SK-N-SH (cell line): Measurements from ENCODE around the gene CXCL17. TPM values are rescaled to one million over a fixed set of nuclear protein-coding genes. Genes with fewer than 3 reads are reported as not detected.

Experiments used
- CTCF ChIA-PET: fragments of 300-600, 350-600 bp; formaldehyde crosslinking; extraction: SDS; loops from one replicate; lab custom pipeline; 2021; lab: Yijun Ruan, JAX
- POLR2A ChIA-PET: fragments of 350-600 bp; sonication (Branson Sonifier 250); formaldehyde crosslinking; extraction: SDS; loops from one replicate; lab custom pipeline; 2020; ENCODE audit warnings: antibody characterized with exemption, inconsistent platforms; lab: Yijun Ruan, JAX
- DNase-seq: peaks from one replicate; pipeline ENCODE4 v3.0.0; 2012
- H2AFZ ChIP-seq: fragments of 200-600 bp; sonication (generic); 2 replicates; pipeline ENCODE4 v1.8.1; 2016; ENCODE audit warnings: antibody characterized with exemption, mild to moderate bottlenecking, low read depth
- H3F3A ChIP-seq: fragments of 200-600 bp; sonication (generic); replicated peaks from 2 replicates; pipeline ENCODE3; 2016; ENCODE audit warnings: antibody characterized with exemption, mild to moderate bottlenecking; ENCODE audit not compliant: insufficient read depth
- H3K27ac ChIP-seq, 2 experiments: fragments of 200-500 bp in 1 of 2; fragments of 200-600 bp in 1 of 2; sonication (Bioruptor generic) in 1 of 2; sonication (generic), shearing (Covaris generic) in 1 of 2; 2 replicates each; pipeline versions ENCODE4 v1.5.1 to v1.6.1; 2014 to 2016; ENCODE audit warnings: low read depth in 2 of 2, inconsistent platforms in 1 of 2, low read length in 1 of 2, mild to moderate bottlenecking in 1 of 2, mixed read lengths in 1 of 2
- H3K27me3 ChIP-seq: fragments of 200-600 bp; sonication (generic), shearing (Covaris generic); 2 replicates; pipeline ENCODE4 v1.6.1; 2016; ENCODE audit warnings: mixed run types; ENCODE audit not compliant: insufficient read depth
- H3K36me3 ChIP-seq, 2 experiments: fragments of 200-500 bp in 1 of 2; fragments of 200-600 bp in 1 of 2; sonication (Bioruptor generic) in 1 of 2; sonication (generic) in 1 of 2; replicated peaks in 1 of 2; 2 replicates each; pipeline versions ENCODE3 to v1.5.1; 2014 to 2016; ENCODE audit warnings: low read length in 1 of 2, mild to moderate bottlenecking in 1 of 2; ENCODE audit not compliant: insufficient read depth in 2 of 2, control insufficient read depth in 1 of 2
- H3K4me1 ChIP-seq, 2 experiments: fragments of 200-500 bp in 1 of 2; fragments of 200-600 bp in 1 of 2; sonication (Bioruptor generic) in 1 of 2; sonication (generic), shearing (Covaris generic) in 1 of 2; 2 replicates each; pipeline versions ENCODE4 v1.5.1 to v1.6.1; 2014 to 2016; ENCODE audit warnings: low read depth in 1 of 2, low read length in 1 of 2, mixed run types in 1 of 2; ENCODE audit not compliant: insufficient read depth in 2 of 2, control insufficient read depth in 1 of 2
- H3K4me2 ChIP-seq: fragments of 200-600 bp; sonication (generic), shearing (Covaris generic); 2 replicates; pipeline ENCODE4 v1.6.1; 2017; ENCODE audit warnings: mixed run types
- H3K4me3 ChIP-seq, 2 experiments: fragments of 200-500 bp in 1 of 2; fragments of 200-600 bp in 1 of 2; sonication (Bioruptor generic) in 1 of 2; sonication (generic), shearing (Covaris generic) in 1 of 2; 2 replicates each; pipeline versions ENCODE4 v1.5.1 to v1.8.1; 2014 to 2016; ENCODE audit warnings: low read depth in 2 of 2, inconsistent platforms in 1 of 2, low read length in 1 of 2, mild to moderate bottlenecking in 1 of 2, mixed read lengths in 1 of 2, moderate library complexity in 1 of 2
- H3K79me2 ChIP-seq: fragments of 200-600 bp; sonication (generic); 2 replicates; pipeline ENCODE4 v1.8.1; 2017; ENCODE audit warnings: mild to moderate bottlenecking; ENCODE audit not compliant: insufficient read depth
- H3K9ac ChIP-seq: fragments of 200-600 bp; sonication (generic); 2 replicates; pipeline ENCODE4 v1.6.1; 2017; ENCODE audit warnings: mixed run types
- H3K9me2 ChIP-seq: fragments of 200-600 bp; sonication (generic); 2 replicates; pipeline ENCODE4 v1.6.1; 2017; ENCODE audit warnings: mixed run types
- H3K9me3 ChIP-seq: fragments of 200-600 bp; sonication (generic); 2 replicates; pipeline ENCODE4 v1.6.1; 2017; ENCODE audit warnings: mixed run types, mild to moderate bottlenecking, moderate library complexity
- H4K20me1 ChIP-seq: fragments of 200-600 bp; sonication (generic); 2 replicates; pipeline ENCODE4 v1.6.1; 2017; ENCODE audit warnings: mild to moderate bottlenecking, mixed run types; ENCODE audit not compliant: insufficient read depth
- CHD2 ChIP-seq: fragments of 150-350 bp; IDR thresholded peaks from 2 replicates; pipeline ENCODE4 v1.6.1; 2018; ENCODE audit warnings: low read length; ENCODE audit not compliant: partially characterized antibody
- ELF1 ChIP-seq: IDR thresholded peaks from 2 replicates; pipeline ENCODE4 v1.4.0; 2012
- FOXJ3 ChIP-seq: sonication (generic); formaldehyde crosslinking; IDR thresholded peaks from 2 replicates; pipeline ENCODE4 v1.5.1; 2020; ENCODE audit warnings: mild to moderate bottlenecking, missing genetic modification reagents
- FOXM1 ChIP-seq: IDR thresholded peaks from 2 replicates; pipeline ENCODE4 v1.4.0; 2012; ENCODE audit warnings: low read depth, mild to moderate bottlenecking
- GATA2 ChIP-seq: sonication (generic); formaldehyde crosslinking; IDR thresholded peaks from 2 replicates; pipeline ENCODE4 v1.5.0; 2020; ENCODE audit warnings: mild to moderate bottlenecking, missing genetic modification reagents
- MEF2A ChIP-seq: IDR thresholded peaks from 2 replicates; pipeline ENCODE4 v1.4.0; 2012; ENCODE audit warnings: low read depth, borderline replicate concordance
- MXI1 ChIP-seq: IDR thresholded peaks from 2 replicates; pipeline ENCODE4 v1.6.1; 2012; ENCODE audit warnings: mild to moderate bottlenecking, low read depth, low read length, improper control_type of control experiment
- NFIC ChIP-seq: IDR thresholded peaks from 2 replicates; pipeline ENCODE4 v1.4.0; 2012; ENCODE audit warnings: borderline replicate concordance
- NRF1 ChIP-seq: IDR thresholded peaks from 2 replicates; pipeline ENCODE4 v1.6.1; 2012; ENCODE audit warnings: low read depth, mild to moderate bottlenecking, low read length
- RAD21 ChIP-seq: IDR thresholded peaks from 2 replicates; pipeline ENCODE4 v1.6.1; 2012; ENCODE audit warnings: mild to moderate bottlenecking, low read length
- SIN3A ChIP-seq: IDR thresholded peaks from 2 replicates; pipeline ENCODE4 v1.6.1; 2012; ENCODE audit warnings: low read depth, mild to moderate bottlenecking, low read length, moderate library complexity, borderline replicate concordance
- TEAD4 ChIP-seq: IDR thresholded peaks from 2 replicates; pipeline ENCODE4 v1.4.0; 2012; ENCODE audit warnings: mild to moderate bottlenecking, borderline replicate concordance; ENCODE audit not compliant: insufficient read depth
- WGBS: methylation state at CpG from one replicate; pipeline ENCODE4 v1.1.6; 2017; ENCODE audit warnings: low lambda C conversion rate; 5-methylcytosine and 5-hydroxymethylcytosine counted together
- polyA plus RNA-seq, 3 experiments: library from polyadenylated mRNA; depleted of rRNA; stranded (reverse); fragments of >200 nt; gene quantifications; 2 replicates each; pipeline ENCODE4 v1.2.3, GENCODE V29; 2012
- TF ChIP-seq, protein P1 (sequence below): IDR thresholded peaks from 2 replicates; pipeline ENCODE4 v1.4.0; 2012; ENCODE audit warnings: low read depth
- TF ChIP-seq, protein P2 (sequence below): IDR thresholded peaks from 2 replicates; pipeline ENCODE4; 2012

CXCL17 gene, protein sequence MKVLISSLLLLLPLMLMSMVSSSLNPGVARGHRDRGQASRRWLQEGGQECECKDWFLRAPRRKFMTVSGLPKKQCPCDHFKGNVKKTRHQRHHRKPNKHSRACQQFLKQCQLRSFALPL
- not detected in 2 replicates for polyA plus RNA-seq (2012; rRNA removed)
- not detected in 2 replicates for polyA plus RNA-seq (2012; cell fraction: cytosol; rRNA removed)
- polyA plus RNA-seq (2012; cell fraction: nucleus; rRNA removed): not detected in 2 replicates

DNA sequence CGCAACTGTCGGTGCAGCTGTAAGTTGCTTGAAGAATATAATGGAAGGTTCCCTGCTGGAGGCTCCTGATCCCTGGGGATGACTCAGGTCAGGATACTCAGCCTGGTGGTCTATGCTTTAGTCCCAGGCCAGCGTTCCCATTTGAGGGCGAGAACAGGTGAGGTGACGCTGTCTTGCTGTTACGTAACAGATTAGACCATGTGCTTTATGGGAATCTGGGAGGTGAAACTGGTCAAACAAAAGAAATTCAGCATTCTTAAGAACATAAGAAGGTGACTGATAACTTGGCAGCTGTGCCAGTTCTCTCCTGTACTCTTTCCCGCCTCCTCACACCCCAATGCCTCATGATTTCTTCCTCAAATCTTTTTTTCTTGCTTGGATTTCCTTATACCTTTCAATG lies at the start of gene CXCL17:
Gene CXCL17, minus strand, starts transcription at position 114 of the 400 bp plus-strand sequence. CDS start 114 bp downstream, outside the sequence.
- Histone ChIP-seq H3K4me2 (no peak within 1 kb of the TSS), H3K36me3 (no peaks in the 10 kb centered on the region), H3K79me2 (no peaks in the 10 kb centered on the region), H4K20me1 (no peaks in the 10 kb centered on the region), H3K9me2 (no peaks in the 10 kb centered on the region), H3K4me1 (no peaks in the 10 kb centered on the region), H3K27me3 (no peaks in the 10 kb centered on the region), H3K27ac (no peak within 1 kb of the TSS), H3K9me3 (no peaks in the 10 kb centered on the region), H3F3A (no peaks in the 10 kb centered on the region), H2AFZ (no peak within 1 kb of the TSS), H3K9ac (no peak within 1 kb of the TSS), H3K4me3 (no peak within 1 kb of the TSS)
- no peak for DNase-seq
- 87% methylated on average over 7 of the region's 7 CpGs for WGBS
- POLR2A ChIA-PET: no interaction called here
- TF ChIP-seq FOXJ3 (CRISPR knock-in tag) (no peak), CHD2 (no peak), MEF2A (no peak), GATA2 (CRISPR knock-in tag) (no peak)
- CTCF ChIA-PET: interaction anchor here (2.6 to 3.4 kb wide), 3 partner anchors 9 to 99 kb away, joined by 7 to 43 read pairs (median 24); partner anchors contain the start of gene CEACAM1

DNA sequence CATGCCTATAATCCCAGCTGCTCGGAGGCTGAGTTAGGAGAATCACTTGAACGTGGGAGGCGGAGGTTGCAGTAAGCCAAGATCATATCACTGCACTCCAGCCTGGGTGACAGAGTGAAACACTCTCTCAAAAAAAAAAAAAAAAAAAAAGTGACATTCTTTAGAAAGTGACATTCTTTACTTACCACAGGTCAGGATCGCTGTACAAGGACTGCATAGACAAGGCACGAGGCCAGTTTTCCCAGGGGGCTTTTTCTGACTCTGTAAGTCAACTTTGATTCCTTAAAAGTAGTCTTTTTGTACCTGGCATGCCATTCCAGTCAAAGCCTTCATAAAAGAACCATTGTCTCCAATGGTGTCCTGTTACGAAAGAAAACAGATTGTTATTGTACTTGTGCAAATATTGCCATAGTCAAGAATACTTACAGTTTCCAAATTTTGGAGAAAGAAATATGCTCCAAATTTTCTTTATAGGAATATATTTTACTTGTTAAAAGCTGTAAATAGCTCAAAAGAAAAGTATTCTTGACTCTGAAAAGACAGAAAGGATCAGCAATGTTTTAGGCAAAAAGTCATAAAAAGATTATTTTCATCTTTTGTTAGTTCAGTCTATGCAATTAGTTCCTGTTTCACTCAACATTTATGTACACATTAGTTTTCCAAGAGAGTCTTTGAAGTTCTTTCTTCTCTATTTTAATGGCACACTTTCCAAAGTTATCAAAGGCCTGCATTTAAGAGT lies 46.2 kb upstream of the CXCL17 start:
- H2AFZ ChIP-seq: no peak overlapping the region
- DNase-seq: no peak
- POLR2A ChIA-PET: no interaction called here
- H3K79me2 ChIP-seq: no peaks in the 10 kb centered on the region
- CTCF ChIA-PET: interaction anchor here (1.2 kb wide), 1 partner anchor 45 kb away, joined by 4 read pairs; no protein-coding TSS in a partner anchor
- no peaks in the 10 kb centered on the region for H4K20me1 ChIP-seq
- H3K36me3 ChIP-seq: no peaks in the 10 kb centered on the region
- no peak overlapping the region for H3K9ac ChIP-seq
- H3F3A ChIP-seq: no peaks in the 10 kb centered on the region
- no peaks in the 10 kb centered on the region for H3K9me2 ChIP-seq
- no peak overlapping the region for H3K27ac ChIP-seq
- no peak overlapping the region for H3K4me3 ChIP-seq
- WGBS: 81% methylated on average over 6 of the region's 6 CpGs
- no peaks in the 10 kb centered on the region for H3K27me3 ChIP-seq
- no peaks in the 10 kb centered on the region for H3K9me3 ChIP-seq
- H3K4me1 ChIP-seq: no peaks in the 10 kb centered on the region
- TF ChIP-seq GATA2 (CRISPR knock-in tag) (no peak), NFIC (no peak), NRF1 (no peak), FOXM1 (no peak), FOXJ3 (CRISPR knock-in tag) (no peak), CHD2 (no peak), TEAD4 (no peak), RAD21 (no peak), SIN3A (no peak), MXI1 (no peak), ELF1 (no peak)
- TF ChIP-seq, protein P1, sequence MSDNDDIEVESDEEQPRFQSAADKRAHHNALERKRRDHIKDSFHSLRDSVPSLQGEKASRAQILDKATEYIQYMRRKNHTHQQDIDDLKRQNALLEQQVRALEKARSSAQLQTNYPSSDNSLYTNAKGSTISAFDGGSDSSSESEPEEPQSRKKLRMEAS: no peak
- TF ChIP-seq, protein P2, sequence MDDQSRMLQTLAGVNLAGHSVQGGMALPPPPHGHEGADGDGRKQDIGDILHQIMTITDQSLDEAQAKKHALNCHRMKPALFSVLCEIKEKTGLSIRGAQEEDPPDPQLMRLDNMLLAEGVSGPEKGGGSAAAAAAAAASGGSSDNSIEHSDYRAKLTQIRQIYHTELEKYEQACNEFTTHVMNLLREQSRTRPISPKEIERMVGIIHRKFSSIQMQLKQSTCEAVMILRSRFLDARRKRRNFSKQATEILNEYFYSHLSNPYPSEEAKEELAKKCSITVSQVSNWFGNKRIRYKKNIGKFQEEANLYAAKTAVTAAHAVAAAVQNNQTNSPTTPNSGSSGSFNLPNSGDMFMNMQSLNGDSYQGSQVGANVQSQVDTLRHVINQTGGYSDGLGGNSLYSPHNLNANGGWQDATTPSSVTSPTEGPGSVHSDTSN: no peak
- no peak overlapping the region for H3K4me2 ChIP-seq
